Measurements from ENCODE around the gene ASF1B.

Gene ASF1B

GRCh38 chr19:14127929-14128509 lies 8.4 kb downstream of the ASF1B start:
- no peak for DNase-seq

- no peak for DNase-seq
Observed at GRCh38 chr19:14127176-14127575, 9.2 kb downstream of the ASF1B start.

DNA sequence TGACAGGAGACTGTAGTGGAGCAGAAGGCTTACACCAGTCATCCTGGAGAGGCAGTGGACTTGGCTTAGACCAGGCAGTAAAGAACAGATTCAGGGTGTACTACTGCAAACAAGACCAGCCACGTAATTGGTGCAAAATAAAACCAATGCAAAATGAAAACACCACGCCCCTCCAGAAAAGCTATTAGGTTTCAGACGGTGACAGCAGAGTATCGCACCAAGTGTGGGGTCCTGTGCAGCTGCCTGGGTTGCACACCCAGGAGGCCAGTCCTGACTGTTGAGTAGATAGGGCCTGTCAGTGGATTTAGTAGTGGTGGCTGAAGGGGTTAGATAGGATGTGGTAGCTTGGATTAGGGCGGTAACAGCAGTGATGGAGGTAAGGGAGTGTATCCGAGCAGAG lies 13.5 kb downstream of the ASF1B start:
- DNase-seq = no peak

DNA sequence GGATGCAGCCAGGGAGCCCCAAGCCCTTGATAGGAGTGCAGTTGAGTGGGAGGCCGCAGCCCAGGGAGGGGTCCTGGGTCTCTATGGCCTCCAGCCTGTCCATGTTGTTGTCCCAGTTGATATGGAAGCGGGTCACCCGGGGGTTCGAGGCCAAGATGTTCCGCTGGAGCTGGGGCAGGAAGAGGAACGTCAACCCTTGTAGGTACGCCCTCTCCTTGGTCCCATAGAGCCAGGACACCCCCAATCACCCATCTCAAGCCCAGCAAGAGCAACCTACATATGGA lies 15.9 kb downstream of the ASF1B start:
- DNase-seq = no peak

GRCh38 chr19:14119644-14120496 lies 16.5 kb downstream of the ASF1B start:
- no peak for DNase-seq

DNA sequence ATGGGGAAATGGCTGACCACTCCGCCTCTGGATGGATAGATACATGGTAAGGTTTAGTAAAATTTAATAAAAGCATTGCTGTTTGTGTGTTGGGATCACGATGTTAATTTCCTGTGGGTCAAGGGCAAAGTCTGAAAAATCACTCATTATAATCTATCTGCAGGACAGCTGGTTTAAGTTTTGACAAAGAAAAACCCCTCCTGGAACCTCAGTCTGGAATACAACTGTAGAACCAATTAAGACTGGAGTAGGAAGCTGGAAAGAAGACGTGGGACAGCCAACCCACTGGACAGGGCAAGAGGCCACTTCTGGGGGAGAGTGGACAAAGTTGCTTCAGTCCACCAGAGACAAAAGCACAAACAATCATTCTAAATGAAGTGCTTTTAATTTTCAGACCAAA lies 17.2 kb downstream of the ASF1B start:
- DNase-seq = no peak

DNA sequence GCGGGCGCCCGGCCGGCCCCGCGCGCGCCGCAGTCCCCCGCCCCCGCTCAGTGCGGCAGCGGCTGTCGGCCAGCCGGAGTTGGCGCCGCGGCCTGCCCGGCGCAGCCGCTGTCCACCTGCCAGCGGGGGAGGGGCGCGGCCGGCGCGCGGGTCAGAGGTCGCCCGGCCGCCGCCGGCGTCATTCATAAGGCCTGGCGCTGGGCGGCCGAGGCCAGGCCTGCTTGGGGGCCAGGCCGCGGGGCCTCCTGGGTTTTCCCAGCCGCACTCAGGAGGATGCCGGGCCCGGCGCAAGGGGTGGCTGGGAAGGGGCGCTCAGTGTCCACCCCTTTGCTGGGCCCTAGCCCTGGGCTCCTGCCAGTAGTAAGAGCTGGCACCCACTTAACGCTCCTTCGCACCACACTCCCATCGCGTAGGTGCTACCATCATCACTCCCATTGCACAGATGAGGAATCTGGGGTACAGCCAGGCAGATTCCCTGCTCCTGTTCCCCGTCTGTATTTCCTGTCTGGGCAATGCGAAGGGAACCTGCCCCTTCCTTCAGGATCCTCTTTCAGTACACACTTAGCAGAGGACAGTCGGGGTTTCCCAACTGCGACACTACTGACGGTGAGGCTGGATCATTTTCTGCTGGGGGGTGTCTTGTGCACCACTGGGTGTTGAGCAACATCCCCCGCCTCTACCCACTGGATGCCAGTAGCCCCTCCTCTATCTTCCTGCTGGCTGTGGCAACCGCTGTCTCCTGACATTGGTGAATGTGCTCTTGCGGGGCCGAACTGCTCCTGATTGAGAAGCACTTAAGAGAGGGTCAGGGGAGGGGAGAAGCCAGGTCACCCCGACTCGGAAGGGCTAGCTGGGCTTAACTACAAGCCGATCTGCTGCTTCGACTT lies 18.0 kb downstream of the ASF1B start:
- DNase-seq = peak; percentile 51

GRCh38 chr19:14117668-14118164 lies 18.7 kb downstream of the ASF1B start, which contains the start of gene PRKACA:
Gene PRKACA, minus strand, starts transcription at chr19:14117762. Its CDS starts 215 bp downstream, at chr19:14117547.
- DNase-seq = peak; percentile 95

DNA sequence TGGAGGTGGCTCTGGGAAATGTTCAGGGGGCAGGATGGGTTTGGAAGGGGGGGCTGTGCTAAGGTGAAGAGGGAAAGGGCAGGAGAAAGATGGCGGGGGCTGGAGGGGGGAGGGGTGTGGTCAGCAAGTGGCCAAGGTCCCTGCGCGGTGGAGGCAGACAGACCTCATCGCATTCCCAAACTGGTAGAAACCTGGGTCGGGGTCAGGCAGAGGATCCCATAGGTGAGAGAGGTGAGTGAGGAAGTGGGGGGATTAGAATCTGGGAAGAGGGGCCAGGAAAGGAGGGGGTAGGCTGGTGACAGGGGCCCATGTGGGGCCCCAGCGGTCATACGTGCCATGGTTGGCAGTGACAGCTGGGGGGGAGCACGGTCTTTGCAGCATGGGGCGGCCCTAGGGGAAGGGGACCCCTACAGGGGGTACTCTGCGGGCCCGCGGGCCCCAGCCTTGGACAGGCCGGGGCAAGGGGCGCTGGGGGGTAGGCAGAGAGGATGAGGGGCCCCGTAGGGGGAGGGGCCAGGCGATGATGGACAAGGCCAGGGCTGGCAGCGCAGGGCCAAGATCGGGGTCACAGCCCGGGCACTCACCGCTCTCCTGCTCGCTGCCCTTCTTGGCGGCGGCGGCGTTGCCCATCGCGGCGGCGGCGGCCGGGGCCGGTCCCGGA lies 19.3 kb downstream of the ASF1B start:
- no peak for DNase-seq

DNA sequence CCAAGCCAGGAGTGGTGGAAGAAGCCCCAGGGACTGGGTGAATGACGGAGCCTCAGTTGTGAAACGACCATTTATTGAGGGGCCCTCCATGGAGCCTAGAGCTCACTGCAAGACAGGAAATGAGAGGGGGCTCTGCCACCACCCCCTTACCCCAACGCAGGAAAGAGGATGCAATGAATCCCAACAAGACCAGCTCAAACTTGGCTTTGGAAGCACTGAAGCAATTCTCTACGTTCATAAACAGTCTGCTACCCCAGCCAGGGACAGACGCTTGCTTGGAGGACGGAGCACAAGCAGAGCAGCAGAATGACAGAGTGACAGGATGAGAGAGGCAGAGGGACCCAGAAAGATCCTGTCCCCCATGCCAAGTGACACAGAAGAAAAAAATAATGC lies 19.9 kb downstream of the ASF1B start:
- no peak for DNase-seq

GRCh38 chr19:14115756-14116155 lies 20.6 kb downstream of the ASF1B start:
- DNase-seq = no peak

DNA sequence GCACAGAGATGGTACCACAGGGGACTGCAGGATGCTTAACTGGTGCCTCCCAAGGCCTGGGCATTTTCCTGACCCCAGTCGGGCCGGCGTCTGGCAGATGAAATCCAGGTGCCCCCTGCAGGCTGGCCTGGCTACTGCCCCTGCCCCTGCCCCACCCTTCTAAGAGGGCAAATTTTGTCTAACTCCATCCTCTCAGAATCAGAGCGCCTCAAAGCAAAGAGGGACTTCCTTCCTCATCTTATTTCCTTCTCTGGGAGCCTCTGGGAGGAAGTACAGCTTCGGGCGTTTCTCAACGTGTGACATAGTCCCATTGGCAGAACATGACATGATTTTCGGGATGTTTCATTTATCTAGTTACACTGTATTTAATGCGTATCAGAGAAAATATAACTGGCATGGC lies 21.5 kb downstream of the ASF1B start:
- no peak for DNase-seq

DNA sequence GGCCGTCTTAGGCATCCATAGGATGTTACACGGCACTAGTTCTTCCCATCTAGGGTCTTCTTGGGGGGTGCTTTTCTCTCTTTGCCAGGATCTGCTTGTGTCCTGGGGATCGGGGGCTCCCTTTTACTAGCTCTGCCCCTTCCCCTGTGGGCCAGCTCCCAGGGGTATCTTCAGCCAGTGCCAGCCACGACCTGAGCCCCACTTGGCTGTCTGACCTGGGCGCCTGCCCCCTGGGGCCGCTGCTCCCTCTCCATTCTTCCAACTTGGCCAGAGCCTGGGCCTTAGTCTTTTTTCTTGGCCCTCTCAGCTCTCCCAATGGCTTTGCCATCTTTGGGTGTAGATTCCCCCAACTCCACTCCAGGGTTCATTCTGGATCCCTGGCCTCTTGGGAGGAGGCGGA lies 21.9 kb downstream of the ASF1B start:
- DNase-seq = no peak

DNA sequence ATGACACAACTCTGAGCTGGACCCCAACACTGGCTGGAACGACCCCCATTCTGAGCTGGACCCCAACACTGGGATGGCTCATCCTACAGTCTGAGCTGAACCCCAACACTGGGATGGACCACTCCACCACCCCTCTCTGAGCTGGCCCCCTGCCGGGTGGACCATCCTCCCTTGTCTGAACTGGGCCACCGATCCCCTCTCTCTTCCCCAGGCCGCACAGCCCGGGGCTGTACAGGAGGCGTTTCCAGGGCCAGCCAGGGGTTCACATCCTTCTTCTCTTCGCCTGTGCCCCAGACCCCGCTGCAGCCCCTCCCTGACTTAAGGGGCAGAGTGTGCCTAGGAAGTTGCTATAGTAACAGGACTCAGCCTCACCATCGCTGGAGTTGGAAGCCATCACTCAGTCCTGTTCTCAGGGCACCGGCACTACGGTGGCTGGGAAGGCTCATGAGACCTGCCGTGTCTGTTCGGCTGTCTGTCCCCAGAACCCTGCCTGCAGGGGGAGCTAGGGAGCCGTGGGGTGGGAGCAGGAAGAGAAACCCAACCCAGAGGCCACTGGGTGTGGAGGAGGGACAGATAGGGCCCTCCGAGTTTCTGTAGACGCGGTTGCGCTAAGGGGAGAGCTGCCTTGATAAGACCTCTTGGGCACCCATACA lies 22.5 kb downstream of the ASF1B start:
- DNase-seq = no peak

DNA sequence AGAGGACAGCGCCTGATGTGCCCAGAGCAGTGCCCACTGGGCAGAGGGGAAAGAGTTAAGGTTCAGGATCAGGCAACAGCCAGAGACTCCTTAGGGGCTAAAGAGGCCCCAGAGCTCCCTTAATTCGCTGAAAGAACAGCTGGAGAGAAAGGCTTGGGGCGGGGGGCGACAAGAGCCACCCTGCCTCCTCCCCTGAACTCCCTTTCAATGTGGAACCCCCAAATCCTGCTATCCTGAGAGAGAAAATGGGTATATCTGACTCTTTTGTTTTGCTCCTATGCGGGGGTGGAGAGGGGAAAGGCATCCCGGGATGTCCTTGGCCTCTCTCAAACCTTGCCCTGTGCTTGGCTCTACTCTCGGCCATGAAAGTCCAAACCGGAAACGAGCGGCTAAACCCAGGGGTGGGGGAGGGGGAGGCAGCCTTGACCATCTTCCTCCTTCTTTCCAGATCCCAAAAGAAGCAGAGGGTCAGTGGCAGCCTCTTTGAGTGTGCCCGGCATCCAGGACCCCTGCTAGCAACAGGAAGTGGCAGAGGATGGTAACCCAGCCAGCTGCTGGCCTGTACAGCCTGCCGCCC lies 23.5 kb downstream of the ASF1B start:
- DNase-seq = no peak

DNA sequence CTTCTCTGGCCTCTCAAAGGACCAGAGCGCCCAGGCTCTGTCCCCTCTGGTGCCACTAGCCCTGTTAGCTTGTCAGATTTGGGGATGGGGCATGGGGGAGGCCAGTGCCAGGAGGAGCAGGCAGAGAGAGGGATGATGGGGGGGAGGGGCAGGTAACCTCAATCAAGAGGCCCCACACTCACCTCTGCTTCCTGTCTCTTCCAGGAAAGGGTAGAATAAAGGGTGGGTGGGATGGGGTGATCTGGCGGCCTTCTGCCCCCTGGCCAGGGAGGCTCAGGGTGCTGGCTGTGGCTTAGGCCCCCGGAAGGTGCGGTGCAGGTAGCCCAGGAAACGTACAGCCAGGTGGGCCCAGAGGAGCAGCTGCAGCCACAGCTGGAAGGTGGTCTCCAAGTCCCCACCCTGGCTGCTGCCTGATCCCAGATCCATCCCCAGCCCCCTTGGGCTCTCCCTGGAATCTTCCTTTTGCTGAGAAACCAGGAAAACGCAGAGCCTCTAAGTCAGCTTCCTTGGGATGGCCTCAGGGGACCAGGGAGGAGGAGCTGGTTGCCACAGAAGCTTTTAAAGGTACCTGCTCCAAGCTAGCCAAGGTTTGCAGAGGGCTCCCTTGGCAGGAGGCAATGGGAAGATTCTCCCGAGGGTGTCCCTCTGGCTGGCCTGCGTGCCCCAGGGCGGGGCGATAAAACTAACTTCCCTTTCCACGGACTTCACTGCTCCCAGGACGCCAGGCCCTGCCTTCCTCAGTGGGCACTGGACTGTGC lies 24.2 kb downstream of the ASF1B start:
- no peak for DNase-seq

- DNase-seq = no peak
Observed at GRCh38 chr19:14111486-14111885, 24.9 kb downstream of the ASF1B start.

DNA sequence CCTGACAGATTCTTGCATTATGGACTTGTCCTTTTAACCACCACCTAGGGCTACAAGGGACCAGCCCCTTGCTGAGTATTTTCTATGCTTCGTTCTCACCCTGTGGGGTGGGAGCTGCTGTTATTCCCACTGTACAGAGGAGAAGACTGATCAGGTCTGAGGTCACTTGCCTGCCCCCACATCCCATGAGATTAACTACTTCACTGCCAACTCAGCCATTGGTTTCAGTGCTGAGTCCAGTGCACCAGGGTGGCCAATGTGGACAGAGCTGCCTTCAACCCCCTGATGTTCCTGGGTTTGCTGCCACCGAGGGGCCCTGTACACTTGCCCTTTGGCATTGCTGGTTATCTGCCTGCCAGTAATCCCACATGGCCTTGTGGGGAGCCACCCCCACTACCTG lies 25.7 kb downstream of the ASF1B start:
- DNase-seq = no peak

DNA sequence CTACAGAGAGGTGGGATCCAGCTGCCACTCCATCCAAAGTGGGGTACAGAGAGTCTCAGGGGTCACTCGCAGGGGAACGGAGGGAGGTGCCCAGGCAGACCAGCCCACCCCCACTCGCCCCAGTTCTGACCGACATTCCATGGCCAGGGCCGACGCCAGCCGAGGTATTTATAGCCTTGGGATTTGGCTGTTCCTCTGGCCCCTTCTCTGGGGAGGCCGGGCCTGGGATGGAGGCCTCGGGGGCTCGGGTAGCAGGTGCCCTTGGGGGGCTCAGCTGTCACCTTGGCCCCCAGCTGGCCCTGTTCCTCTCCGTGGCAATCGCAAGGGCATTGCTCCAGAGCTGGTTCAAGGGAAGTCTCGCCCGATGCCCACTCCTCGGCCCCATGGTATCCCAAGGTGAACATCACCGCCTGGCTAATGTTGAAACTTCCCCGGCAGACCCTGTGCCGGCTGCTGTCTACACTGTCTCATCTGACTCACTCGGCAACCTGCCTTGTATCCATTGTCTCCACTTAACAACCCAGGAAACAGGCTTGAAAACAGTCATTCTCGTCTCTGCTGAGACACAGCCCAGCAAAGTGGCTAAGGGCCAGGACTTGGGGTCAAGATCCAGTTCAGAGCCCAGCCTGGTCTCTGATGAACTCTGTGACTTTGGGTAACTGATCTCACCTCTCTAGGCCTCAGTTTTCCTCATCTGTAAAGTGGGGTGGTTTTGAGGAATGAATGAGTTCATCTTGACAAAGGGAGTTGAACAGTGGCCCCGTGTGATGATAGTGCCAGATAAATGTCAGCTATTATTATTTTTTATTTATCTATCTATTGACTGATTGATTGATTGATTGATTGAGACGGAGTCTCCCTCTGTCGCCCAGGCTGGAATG lies 28.6 kb downstream of the ASF1B start:
- DNase-seq = no peak

GRCh38 chr19:14106840-14107239 lies 29.5 kb downstream of the ASF1B start:
- no peak for DNase-seq
